Measurements from ENCODE around the gene ZDHHC1. TPM values are rescaled to one million over a fixed set of nuclear protein-coding genes. Genes with fewer than 3 reads are reported as not detected.

Gene ZDHHC1
- total and polyA plus RNA-seq, 2 donors (not counting 3 experiments of a cell fraction or from before 2014, with no cell fraction given): 11.4 to 14.4 TPM

- Histone ChIP-seq H2AFZ (ENCODE audit: low read depth, low read length) (no peak overlapping the region), H3K79me2 (ENCODE audit: control insufficient read depth, insufficient read depth, low read length) (no peaks in the 10 kb centered on the region)
These were observed 27.0 kb upstream of the ZDHHC1 start for GRCh38 chr16:67443265-67443664.

More at GRCh38 chr16:67443265-67443664, 27.0 kb upstream of the ZDHHC1 start:
- Histone ChIP-seq H3K9me3 (replicated peaks; ENCODE audit: control insufficient read depth, insufficient read depth, low read length) (no peaks in the 10 kb centered on the region), H3K4me1 (ENCODE audit: control insufficient read depth, extremely low read depth, insufficient read depth, low read length) (no peaks in the 10 kb centered on the region), H4K20me1 (replicated peaks; ENCODE audit: control insufficient read depth, extremely low read depth, insufficient read depth, low read length) (no peaks in the 10 kb centered on the region), H3K27me3 (ENCODE audit: control insufficient read depth in 2 of 2, insufficient read depth in 2 of 2, low read length in 2 of 2) (no peaks in the 10 kb centered on the region), H3K36me3 (ENCODE audit: control insufficient read depth in 2 of 2, extremely low read depth in 1 of 2, insufficient read depth in 2 of 2, low read length in 2 of 2) (peaks cover 0 to 27% of the 10 kb centered on the region in 2 experiments), H3K4me2 (ENCODE audit: insufficient read depth, low read length) (no peak overlapping the region), H3K27ac (ENCODE audit: insufficient read depth, low read depth, low read length) (no peak overlapping the region), H3K4me3 (replicated peaks in 1 of 3; ENCODE audit: insufficient read depth in 1 of 3, low read depth in 1 of 3, low read length in 3 of 3) (no peak overlapping the region), H3K9ac (replicated peaks; ENCODE audit: extremely low read depth, insufficient read depth, low read length) (no peak overlapping the region), H3K9me1 (replicated peaks; ENCODE audit: control insufficient read depth, extremely low read depth, insufficient read depth, low read length) (no peaks in the 10 kb centered on the region)
- intact Hi-C loops (cut with micrococcal nuclease) (no loop called here), dilution Hi-C loops (cut with MboI; ENCODE audit: extremely low pct_ligation_motif_present, low sequenced_read_pairs) (no loop called here)
- CTCF ChIA-PET: interaction anchor here (0.7 to 6.8 kb wide), 4 partner anchors 11 to 183 kb away, joined by 3 to 53 read pairs (median 14); partner anchors contain the start of gene HSD11B2
- no peak for TF ChIP-seq JUN (IDR thresholded peaks at IDR 0.05; ENCODE audit: borderline replicate concordance, insufficient read depth, insufficient read length, low read depth)
- TF ChIP-seq FOS (IDR thresholded peaks at IDR 0.05; ENCODE audit: borderline replicate concordance, insufficient read depth, low read length): no peak
- TF ChIP-seq MYC (IDR thresholded peaks at IDR 0.05; ENCODE audit: low read depth, low read length): no peak
- TF ChIP-seq POLR2A (IDR thresholded peaks at IDR 0.05; ENCODE audit: low read depth, low read length): no peak
- TF ChIP-seq, protein P1, sequence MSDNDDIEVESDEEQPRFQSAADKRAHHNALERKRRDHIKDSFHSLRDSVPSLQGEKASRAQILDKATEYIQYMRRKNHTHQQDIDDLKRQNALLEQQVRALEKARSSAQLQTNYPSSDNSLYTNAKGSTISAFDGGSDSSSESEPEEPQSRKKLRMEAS (IDR thresholded peaks at IDR 0.05; ENCODE audit: insufficient read depth, insufficient read length): no peak
- TF ChIP-seq EZH2 (IDR thresholded peaks at IDR 0.05; ENCODE audit: borderline replicate concordance, low read depth, low read length, severe bottlenecking): no peak
- no peak for TF ChIP-seq CTCF (IDR thresholded peaks at IDR 0.05; ENCODE audit: extremely low read depth in 1 of 2, insufficient read depth in 1 of 2, low read depth in 1 of 2, low read length in 2 of 2)
- no peak for TF ChIP-seq POLR2AphosphoS5 (IDR thresholded peaks at IDR 0.05; ENCODE audit: insufficient read depth, low read depth, low read length)
- TF ChIP-seq GATA2 (IDR thresholded peaks at IDR 0.05; ENCODE audit: insufficient read depth, insufficient read length, low read depth, low read length): no peak
- no TSS peak for BruUV-seq (replicated peaks)
- FAIRE-seq (no peak), DNase-seq (ENCODE audit: low read depth, low spot score) (no peak)
- POLR2A ChIA-PET: no interaction called here
